Glomerular endothelial cell (primary cell): ENCODE data around the gene CAPZB. TPM values are rescaled to one million over a fixed set of nuclear protein-coding genes. Genes with fewer than 3 reads are reported as not detected.
A peak's percentile ranks its signal among the peaks of the same experiment; 100 is the strongest.
"Not testable (repeated sequence)": the region's sequence is repeated elsewhere in the genome, so short reads cannot be mapped to it uniquely, and the experiment has no call there.

ENCODE experiments used
- DNase-seq: peaks from one replicate; pipeline ENCODE4 v3.0.0-alpha.2; 2011; ENCODE audit warnings: low read depth, low spot score; ENCODE audit errors: extremely low read depth
- total RNA-seq: library from RNA; depleted of rRNA; stranded (reverse); fragments of >200 nt; gene quantifications from 2 replicates; pipeline ENCODE4 v1.2.3, GENCODE V29; 2015

Gene CAPZB
- total RNA-seq, result 166 and 215 TPM in 2 replicates

GRCh38 chr1:19485362-19486187 lies at the start of gene CAPZB:
Gene CAPZB (minus strand): TSS chr1:19485539. CDS start chr1:19485438, 101 bp downstream.
- DNase-seq, result no peak

DNA sequence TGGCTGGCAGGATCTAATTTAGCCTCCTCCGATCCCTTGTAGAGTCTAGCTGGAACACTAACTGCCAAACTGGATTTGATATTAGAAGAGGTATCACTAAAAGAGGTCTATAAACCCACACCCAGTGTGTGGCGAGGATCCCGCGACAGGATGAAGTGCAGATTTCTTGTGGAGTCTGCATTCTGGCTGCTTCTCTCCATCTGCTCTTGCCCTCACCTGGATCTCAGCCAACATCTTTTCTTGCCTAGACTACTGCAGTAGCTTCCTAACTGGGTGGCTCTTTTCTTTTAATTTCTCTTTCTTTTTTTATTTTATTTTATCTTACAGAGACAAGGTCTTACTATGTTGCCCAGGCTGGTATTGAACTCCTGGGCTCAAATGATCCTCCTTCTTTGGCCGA lies 48.9 kb upstream of the CAPZB start:
- no peak for DNase-seq

DNA sequence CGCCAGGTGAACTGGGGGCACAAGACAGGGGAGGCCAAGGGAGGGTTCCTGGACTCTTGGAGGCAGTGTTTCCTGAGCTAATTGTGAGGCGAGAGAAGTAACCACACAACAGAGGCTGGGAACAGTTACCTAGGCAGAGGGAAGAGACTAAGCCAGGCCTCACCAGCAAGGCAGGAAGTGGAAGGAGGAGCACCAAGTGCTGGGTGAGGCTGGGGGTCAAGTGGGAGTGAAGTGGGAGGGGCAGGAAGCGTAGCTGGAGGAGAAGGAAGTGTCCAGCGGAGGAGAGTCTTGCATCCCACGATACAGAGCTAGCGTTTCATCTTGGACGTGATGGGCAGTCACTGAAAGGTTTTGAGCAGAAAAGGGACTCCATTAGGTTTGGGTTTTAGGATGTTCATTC lies 48.3 kb upstream of the CAPZB start:
- no peak for DNase-seq

DNA sequence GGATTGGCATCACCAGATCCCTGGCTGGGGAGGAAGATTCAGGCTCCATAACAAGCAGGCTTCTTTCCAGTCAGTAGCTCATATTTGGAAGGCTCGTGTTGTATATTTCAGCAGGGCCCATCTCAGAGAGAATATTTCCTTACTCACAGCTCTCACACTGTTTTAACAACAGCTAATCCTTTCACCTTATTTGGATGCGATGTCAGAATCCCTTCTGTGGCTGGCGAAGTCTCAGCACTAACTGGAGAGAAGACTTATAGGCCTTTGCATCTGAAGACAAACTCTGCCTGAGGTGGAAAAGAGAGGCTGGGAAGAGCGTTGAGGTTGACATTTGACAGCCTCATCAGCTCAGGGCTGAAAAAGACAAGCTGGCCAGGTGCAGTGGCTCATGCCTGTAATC lies 47.2 kb upstream of the CAPZB start:
- DNase-seq, result no peak

- DNase-seq, result no peak
Measured at GRCh38 chr1:19529664-19530063, 44.3 kb upstream of the CAPZB start.

GRCh38 chr1:19528438-19528837 lies 43.1 kb upstream of the CAPZB start:
- DNase-seq, result no peak

- no peak for DNase-seq
Measured at GRCh38 chr1:19525607-19526545, 40.5 kb upstream of the CAPZB start.

DNA sequence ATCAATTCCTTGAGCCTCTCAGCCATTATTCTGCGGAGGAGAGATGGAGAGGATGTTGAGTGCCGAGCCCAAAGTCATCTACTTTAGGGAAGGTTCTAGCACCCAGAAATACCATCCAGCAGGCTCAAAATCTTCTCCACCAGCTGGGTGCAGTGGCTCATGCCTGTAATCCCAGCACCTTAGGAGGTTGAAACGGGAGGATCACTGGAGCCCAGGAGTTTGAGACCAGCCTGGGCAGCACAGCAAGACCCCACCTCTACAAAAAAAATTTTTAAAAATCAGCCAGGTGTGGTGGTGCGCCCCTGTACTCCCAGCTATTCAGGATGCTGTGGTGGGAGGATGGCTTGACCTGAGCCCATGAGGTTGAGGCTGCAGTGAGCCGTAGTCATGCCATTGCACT lies 39.5 kb upstream of the CAPZB start:
- DNase-seq, result no peak

DNA sequence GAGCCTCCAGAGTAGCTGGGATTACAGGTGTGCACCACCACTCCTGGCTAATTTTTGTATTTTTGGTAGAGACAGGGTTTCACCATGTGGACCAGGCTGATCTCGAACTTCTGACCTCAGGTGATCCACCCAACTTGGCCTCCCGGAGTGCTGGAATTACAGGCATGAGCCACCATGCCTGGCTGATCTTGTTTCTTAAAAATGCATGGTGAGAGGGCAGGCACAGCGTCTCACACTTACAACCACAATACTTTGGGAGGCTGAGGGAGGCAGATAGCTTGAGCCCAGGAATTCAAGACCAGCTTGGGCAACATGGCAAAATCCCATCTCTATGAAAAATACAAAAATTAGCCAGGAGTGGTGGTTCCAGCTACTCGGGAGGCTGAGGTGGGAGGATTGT lies 37.2 kb upstream of the CAPZB start:
- DNase-seq, result not testable (repeated sequence)

DNA sequence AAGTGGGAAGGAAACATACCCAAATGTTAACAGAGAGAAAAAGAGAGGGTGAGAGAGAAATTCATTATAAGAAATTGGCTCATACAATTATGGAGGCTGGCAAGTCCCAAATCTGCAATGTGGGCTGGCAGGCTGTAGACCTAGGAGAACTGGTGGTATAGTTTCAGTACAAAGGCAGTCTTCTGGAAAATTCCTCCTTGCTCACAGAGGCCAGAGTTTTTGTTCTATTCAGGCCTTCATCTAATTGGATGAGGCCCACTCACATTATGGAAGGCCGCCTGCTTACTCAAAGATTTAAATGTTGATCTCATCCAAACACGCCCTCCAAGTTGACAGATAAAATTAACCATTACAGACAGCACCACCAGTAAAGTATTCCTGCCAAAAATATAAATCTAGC lies 36.1 kb upstream of the CAPZB start:
- no peak for DNase-seq

DNA sequence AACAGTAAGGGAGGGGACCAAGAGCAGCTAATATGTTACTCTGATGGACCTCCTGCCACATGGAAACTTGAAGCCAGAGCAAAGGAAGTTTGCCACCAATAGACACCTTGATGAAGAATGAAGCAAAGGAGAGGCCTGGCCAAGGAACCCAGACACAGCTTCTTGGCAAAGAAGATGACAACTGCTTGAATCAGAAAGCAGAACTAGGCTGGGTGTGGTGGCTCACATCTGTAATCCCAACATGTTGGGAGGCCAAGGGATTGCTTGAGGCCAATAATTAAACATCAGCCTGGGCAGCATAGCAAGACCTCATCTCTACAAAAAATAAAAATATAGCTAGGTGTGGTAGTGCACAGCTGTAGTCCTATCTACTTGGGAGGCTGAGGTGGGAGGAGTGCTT lies 31.7 kb upstream of the CAPZB start:
- no peak for DNase-seq

DNA sequence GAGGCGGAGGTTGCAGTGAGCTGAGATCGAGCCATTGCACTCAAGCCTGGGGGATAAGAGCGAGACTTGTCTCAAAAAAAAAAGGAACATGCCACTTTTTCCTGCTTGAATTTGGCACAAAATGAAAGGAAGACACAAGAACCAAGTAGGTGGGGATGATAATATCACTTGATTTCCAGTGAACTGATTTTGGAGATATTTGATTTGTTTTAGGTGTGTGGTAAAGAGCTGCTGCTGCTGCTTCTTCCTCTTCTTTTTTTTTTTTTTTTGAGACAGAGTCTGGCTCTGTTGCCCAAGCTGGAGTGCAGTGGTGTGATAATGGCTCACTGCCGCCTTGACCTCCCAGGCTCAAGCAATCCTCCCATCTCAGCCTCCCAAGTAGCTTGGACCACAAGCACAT lies 29.9 kb upstream of the CAPZB start:
- DNase-seq, result no peak

GRCh38 chr1:19514391-19514831 lies 29.1 kb upstream of the CAPZB start:
- DNase-seq, result no peak

- no peak for DNase-seq
Measured at GRCh38 chr1:19512545-19512944, 27.2 kb upstream of the CAPZB start.

DNA sequence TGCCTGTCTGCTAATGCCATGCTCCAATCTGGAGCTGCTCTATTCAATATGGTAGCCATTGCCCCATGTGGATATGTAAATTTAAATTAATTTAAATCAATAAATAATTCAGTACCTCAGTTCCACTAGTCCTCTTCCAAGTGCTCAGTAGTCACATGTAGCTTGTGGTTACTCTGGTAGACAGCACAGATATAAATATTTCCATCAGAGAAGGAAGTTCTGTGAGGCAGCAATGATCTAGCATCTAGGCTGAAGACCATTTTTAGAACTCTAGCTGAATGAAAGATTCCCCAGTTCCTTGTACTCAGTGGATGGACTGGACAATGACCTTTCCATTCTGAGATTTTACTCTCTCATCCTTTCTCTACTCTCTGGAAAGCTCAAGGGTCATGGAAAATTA lies 25.8 kb upstream of the CAPZB start:
- no peak for DNase-seq

DNA sequence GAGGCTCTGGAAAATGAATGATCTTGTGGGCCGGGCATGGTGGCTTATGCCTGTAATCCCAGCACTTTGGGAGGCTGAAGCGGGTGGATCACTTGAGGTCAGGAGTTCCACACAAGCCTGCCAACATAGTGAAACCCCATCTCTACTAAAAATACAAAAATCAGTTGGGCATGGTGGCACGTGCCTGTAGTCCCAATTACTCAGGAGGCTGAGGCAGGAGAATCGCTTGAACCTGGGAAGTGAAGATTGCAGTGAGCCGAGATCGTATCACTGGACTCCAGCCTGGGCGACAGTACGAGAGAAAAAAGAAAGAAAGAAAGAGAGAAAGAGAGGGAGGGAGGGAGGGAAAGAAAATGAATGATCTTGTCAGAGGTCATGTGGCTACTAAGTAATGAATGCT lies 24.3 kb upstream of the CAPZB start:
- DNase-seq, result not testable (repeated sequence)

DNA sequence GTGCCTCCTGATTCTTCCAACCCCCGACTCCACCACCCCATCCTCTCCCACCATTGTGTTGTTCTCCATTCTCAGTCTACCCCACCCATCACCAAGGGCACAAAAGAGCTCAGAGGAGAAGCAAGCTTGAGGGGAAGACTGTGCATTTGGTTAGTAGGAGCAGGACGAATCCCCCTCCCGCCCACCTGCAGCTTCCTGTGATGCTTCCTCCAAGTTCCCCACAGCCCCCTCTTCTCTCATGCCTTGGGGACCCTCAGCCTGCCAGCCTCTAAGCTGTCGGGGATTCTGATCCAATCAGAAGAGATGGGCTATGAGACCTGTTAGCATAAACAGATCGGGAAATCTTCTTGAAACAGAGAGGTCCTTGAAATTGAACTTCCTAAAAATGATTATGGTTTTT lies 22.2 kb upstream of the CAPZB start:
- DNase-seq, result no peak

GRCh38 chr1:19505693-19506457 lies 20.5 kb upstream of the CAPZB start:
- DNase-seq, result no peak

GRCh38 chr1:19504796-19505692 lies 19.7 kb upstream of the CAPZB start:
- DNase-seq, result peak; percentile 78

- DNase-seq, result peak; percentile 56
Measured at GRCh38 chr1:19502284-19502683, 16.9 kb upstream of the CAPZB start.
